ENCODE measurements around the gene SEC22A.

SEC22A gene

GRCh38 chr3:123201557-123202427 lies at the start of gene SEC22A:
SEC22A (plus strand) TSS chr3:123201943; CDS start chr3:123209218, 7,275 bp downstream.
- DNase-seq: peak; percentile 98 to 99

GRCh38 chr3:123152687-123153086 lies 49.1 kb upstream of the SEC22A start:
- no peak for DNase-seq

DNA sequence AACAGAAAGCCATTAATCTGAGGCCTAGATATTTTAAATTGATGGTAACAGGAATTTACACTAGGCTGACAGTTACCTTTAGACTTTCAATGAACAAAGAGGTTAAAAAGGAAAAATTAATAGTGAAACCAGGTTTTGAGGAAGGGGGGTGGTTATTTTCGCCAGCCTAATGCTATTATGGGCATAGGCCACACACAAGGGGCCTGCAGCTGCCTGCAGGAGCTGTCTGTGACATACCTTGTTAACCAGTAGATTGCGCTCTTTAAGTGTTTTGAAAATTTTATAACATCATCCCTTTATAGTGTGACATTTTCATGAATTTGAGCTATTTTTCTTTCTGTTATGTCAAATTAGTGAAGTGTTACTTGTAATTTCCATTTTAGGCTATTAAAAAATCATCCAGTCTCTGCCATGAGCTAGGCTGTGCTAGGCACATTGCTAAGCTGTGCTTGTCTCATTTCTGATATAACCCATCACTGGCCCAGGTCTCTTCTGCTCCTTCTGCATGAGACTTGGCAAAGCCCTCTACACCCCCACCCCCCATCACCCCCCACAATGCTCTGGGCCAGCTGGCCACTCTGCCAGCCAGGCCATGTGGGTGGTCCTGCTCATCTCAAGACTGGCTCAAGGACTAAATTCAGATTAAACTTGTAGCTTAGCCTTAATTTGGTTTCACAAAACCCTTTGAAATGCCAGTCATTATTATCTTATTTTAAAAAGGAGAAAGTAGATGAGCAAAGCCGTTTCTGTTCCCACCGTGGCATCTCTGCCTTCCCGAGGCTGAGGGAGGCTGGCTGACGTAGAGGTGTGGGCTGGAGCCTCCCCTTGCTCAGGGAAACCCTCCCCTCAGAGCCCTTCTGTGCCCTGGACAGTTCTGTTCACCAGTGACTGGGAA lies 48.4 kb upstream of the SEC22A start:
- no peak for DNase-seq

DNA sequence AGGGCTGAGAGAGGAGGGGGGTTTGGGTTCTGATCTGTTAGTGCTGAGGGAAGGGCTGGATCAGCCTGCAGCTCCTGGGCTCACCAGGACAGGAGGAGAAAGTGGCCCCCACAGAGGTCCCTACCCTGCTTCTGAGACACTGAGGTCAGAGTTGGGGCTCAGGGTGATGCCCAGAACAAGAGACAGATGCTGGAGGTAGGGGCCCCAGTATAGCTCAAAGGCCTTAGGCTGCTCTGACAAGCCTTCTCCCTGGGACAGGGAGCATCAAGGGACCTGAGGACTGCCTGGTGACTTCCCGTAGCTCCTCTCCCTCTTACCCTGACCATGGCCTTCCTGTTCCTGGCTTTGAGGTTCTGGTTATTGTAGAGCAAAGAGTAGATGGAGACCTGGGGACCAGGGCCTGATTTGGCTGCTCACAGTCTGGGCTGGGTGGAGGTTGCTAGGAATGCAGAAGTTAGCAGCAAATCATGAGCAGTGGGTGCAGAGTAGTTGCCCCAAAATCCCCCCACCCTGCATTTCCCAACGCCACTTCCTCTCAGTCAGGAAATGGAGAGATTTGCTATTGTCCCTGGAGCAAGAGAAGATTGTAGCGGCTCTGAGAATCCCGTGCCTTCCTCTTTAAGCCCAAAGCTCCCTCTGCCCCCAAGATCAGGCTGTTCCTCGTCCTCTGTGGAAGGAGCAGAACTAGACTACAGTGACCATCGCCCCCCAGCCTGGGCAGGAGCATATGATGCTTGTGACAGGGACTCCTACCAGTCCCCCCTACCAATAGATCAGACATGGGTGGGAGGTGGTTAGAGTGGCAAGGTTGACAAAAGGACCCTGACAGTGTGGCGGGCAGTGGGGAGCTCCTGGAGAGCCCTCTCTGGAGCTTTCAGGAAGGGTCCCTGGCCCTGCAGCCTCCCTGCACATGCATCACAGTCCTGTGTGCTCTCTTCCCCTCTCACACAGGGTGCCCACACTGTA lies 47.4 kb upstream of the SEC22A start:
- no peak for DNase-seq

- DNase-seq: peak in 1 of 2 experiments; percentile 59
Observed at GRCh38 chr3:123155471-123156011, 46.2 kb upstream of the SEC22A start.

DNA sequence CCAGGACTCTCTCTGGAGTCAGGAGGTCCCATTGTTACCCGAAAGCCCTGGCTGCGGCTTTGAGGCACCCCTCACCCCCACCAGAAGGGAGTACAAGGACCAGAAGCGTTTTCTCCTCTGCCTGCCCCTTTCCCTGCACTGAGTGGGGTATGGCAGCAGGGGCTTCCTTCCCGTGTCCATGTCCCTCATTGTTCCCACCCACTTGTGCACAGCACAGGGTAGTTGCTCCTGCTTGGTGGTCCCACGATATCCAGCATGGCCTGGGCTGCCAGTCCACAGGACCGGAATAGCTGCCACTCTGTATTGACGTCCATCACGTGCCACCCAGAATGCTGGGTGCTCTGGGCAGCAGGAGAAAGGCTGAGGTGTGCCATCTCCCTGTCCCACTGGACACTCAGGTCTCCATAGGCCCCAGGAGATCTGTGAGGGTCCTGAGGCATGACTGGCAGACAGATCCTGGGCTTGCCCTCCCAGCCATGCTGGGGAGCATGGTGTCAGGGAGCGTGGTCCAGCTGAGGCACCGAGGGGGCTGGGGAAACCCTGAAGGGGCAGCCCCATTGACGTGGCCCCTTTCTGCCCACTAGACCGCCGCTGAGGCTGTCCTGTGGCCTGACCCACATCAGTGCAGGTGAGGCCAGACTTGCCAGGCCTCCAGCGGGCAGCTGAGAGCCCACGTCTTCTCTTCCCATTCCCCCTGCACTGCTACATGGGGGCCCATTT lies 45.3 kb upstream of the SEC22A start:
- no peak for DNase-seq

DNA sequence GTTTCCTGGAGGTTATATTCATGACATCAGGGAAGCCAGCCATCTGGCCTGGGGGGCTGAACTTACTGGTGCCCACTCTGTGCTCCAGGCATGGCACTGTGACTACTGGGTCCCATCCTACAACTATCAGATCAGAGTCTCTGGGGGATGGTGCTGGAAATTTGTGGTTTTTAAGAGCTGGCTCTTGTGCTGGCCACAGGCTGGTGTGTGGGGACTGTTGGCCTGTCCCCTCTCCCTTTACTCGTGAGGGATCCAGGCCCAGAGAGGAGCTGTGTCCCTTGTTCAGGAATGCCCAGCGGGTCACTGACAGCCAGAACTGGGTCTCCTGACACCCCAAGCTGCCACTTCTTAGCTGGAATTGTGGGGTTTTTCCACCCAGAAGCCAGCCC lies 44.5 kb upstream of the SEC22A start:
- peak; percentile 16 to 50 for DNase-seq

DNA sequence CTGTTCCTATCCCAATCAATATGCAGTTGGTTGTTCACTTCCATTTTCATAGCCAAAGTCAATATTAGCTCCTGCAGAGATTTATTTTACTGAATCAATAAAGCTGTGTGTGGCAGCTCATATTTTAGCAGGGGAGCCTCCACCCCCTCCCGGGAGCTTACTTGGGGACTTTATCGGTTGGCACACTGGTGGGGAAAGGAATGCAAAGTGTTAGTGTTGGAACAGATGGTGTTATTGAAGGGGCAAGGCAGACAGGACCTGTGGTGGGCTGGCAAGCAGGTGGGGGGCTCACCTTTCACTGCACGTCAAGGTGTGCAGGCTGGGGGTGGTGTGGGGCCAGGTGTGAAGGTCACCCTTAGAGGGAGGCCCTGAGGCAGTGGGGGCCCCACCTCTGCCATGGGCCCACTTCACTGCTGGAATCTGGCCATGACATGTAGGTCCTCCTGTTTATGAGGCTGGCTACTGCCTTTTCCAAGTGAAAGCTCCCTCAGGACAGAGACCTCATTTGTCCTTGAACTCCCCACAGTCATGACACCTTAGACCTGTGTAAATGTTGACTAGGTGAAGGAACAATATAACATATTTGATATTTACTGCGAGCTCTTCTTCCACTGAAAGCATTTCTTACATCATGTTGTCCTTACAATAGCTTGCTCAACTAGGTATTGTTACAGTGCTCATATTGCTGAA lies 44.0 kb upstream of the SEC22A start:
- no peak for DNase-seq

GRCh38 chr3:123158330-123158729 lies 43.4 kb upstream of the SEC22A start:
- peak in 1 of 2 experiments; percentile 31 for DNase-seq

GRCh38 chr3:123158899-123159390 lies 42.8 kb upstream of the SEC22A start:
- DNase-seq: no peak

DNA sequence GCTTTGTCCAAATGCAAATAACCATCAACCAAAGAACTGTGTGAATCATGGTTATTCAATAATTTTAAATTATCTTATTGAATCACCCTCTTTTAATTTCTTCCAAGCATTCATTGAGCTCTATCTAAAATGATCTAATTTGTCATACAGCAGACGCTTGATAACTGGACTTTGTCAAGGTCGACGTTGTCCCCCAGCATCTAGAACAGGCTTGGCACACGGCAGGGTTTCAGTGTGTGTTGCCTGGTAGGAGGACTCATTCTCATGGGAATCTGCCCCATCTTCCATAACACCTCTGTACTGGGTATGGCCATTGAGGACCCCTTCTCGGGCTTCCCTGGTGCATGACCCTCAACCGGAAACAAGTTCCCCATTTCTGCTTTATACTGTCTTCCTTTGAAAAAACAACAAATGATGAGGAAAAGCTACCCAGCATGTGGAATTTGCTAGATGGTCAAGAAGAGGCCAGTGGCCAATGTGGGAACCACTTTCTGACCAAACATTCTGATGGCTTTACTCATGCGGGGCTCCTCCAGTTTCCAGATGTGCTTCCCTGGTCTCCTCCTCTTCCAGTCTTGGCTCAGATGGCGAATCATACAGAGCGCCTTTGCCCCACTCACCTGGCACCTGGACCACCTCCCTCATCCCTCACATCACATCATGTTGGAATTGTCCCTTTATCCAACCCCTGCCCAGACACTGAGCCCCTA lies 41.7 kb upstream of the SEC22A start:
- no peak for DNase-seq

DNA sequence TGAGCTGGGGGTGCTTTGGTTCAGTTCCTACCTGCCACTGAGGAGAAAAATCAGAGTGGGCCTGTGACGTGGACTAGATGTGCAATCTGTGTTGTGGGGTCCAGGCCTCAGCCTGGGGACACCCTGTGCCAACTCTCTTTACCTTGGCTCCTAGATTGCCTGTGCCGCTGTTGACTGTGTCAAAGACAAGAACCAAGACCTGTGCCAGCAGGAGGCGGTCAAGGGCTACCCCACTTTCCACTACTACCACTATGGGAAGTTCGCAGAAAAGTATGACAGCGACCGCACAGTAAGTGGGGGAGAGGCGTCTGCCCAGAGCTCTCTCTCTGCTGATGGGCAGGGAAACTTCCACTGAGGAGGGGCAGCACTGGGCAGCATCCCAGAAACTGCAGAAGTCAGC lies 40.6 kb upstream of the SEC22A start:
- peak in 1 of 2 experiments; percentile 25 for DNase-seq

DNA sequence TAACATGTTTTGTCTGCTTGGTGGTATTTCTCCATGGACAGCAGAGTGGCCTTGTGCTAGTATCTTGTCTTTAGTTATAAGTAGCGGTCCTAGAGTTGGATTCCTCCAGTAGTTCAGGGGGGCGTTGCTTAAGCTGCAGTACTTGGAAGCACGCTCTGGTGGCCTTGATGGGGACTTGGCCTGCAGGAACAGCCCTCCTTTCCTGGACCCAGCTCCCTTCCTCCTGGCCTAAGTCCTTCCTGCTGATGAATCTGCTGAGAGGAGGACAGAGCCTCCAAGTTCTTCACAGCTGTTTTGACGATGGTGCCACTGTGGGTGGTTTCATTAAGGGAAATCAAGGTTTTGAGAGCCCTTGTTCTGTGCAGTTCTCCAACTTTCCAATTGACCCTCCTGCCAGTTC lies 38.6 kb upstream of the SEC22A start:
- DNase-seq: no peak

DNA sequence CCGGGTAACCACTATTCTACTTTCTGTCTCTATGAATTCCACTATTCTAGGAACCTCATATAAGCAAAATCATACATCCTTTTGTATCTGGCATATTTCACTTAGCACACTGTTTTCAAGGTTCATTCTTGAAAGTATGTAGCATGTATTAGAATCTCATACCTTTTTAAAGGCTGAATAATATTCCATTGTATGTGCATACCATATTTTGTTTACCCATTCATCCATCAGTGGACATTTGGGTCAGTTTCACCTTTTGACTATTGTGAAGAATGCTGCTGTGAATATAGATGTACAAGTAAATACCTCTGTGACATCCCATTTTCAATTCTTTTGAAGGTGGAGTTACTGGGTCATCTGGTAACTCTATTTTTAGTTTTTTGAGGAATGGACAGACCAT lies 36.6 kb upstream of the SEC22A start:
- no peak for DNase-seq

DNA sequence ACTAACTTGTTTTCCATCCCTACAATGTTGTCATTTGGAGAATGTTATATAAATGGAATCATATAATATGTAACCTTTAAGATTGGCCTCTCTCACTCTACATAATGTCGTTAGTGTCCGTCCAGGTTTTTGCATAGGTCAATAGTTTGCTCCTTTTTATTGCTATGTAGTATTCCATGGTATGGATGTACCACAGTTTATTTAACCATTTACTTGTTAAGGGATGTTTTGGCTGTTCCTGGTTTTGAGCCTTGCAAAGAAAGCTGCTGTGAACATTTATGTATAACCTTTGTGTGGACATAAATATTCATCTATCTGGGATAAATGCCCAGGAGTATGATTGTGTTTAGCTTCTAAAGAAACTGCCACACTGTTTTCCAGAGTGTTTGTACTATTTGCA lies 34.1 kb upstream of the SEC22A start:
- DNase-seq: no peak

GRCh38 chr3:123168122-123168521 lies 33.6 kb upstream of the SEC22A start:
- DNase-seq: no peak

GRCh38 chr3:123168605-123169004 lies 33.1 kb upstream of the SEC22A start:
- DNase-seq: no peak

GRCh38 chr3:123169492-123169929 lies 32.2 kb upstream of the SEC22A start:
- no peak for DNase-seq

GRCh38 chr3:123169930-123170329 lies 31.8 kb upstream of the SEC22A start:
- no peak for DNase-seq

DNA sequence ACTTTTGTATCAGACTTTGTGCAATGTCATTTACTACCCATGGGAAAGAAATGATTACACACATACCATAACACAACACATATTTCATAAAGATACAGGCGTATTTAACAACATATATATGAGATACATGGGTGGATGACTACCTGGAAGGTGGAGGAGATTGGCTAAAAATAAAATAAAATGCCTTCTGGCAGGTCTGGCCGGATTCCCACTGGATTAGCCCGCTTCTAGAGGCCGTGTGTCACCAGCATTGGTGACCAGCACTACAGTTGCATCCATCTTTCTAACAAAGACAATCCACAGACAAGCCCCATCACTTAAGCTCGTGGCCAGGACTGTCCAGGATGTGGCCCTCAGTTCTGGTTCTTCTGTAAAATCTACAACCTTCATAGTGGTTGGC lies 21.0 kb upstream of the SEC22A start:
- DNase-seq: no peak

All from NCI-H524 (cell line).